ENCODE results near the gene EEFSEC. TPM values are rescaled to one million over a fixed set of nuclear protein-coding genes. Genes with fewer than 3 reads are reported as not detected.

The EEFSEC gene
- total RNA-seq, 1 donor from 2014 or later = 12.6 TPM

GRCh38 chr3:128353991-128354687 is 200.9 kb downstream of the EEFSEC start:
- TF ChIP-seq, protein P1, sequence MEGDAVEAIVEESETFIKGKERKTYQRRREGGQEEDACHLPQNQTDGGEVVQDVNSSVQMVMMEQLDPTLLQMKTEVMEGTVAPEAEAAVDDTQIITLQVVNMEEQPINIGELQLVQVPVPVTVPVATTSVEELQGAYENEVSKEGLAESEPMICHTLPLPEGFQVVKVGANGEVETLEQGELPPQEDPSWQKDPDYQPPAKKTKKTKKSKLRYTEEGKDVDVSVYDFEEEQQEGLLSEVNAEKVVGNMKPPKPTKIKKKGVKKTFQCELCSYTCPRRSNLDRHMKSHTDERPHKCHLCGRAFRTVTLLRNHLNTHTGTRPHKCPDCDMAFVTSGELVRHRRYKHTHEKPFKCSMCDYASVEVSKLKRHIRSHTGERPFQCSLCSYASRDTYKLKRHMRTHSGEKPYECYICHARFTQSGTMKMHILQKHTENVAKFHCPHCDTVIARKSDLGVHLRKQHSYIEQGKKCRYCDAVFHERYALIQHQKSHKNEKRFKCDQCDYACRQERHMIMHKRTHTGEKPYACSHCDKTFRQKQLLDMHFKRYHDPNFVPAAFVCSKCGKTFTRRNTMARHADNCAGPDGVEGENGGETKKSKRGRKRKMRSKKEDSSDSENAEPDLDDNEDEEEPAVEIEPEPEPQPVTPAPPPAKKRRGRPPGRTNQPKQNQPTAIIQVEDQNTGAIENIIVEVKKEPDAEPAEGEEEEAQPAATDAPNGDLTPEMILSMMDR (IDR thresholded peaks at IDR 0.05; ENCODE audit: insufficient read depth, low read length, poor library complexity, severe bottlenecking) = no peak
- Histone ChIP-seq H3K4me3 (ENCODE audit: low read depth, low read length) (no peak overlapping the region), H3K36me3 (ENCODE audit: control insufficient read depth, insufficient read depth, low read length) (no peaks in the 10 kb centered on the region), H3K27me3 (ENCODE audit: control insufficient read depth, insufficient read depth, low read length) (no peaks in the 10 kb centered on the region)
- peak; percentile 21 for DNase-seq (ENCODE audit: low read depth)

DNA sequence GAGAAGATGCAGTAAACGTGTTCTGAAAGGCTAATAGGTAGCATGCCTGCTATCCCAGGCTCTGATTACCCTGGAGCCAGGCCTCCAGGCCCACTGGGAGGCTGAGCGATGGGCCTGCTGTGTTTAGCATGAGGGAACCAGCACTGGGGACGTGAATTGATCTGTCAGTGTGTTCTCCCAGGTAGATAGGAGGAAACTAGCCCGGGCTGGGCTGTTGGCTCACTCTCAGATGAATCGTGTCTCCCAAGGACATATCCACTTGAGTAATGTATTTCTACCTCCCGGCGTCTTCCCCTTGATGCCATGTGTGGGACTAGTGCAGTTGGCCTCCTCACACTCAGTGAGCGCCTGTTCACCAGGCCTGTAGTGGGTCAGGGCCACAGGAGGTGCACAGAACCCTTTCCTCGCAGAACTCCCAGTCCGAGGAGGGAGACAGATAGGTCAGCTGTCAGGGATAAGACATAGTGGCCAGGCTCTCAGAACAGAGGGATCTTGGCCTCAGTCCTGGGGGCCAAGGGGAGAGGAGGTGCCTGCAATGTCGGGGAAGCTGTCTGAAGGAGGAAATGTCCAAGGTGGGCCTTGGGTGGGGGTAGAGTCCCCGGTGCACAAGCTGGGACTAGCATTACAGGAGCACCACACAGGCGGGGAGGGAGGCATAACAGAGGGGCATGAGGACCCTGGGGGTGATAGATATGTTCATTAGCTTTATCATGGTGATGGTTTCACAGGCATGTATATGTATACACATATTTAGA is 201.7 kb downstream of the EEFSEC start:
- H3K36me3 ChIP-seq (ENCODE audit: control insufficient read depth, insufficient read depth, low read length) = no peaks in the 10 kb centered on the region
- DNase-seq (ENCODE audit: low read depth) = no peak
- no peak overlapping the region for H3K4me3 ChIP-seq (ENCODE audit: low read depth, low read length)
- TF ChIP-seq, protein P1 (IDR thresholded peaks at IDR 0.05; ENCODE audit: insufficient read depth, low read length, poor library complexity, severe bottlenecking) = no peak
- no peaks in the 10 kb centered on the region for H3K27me3 ChIP-seq (ENCODE audit: control insufficient read depth, insufficient read depth, low read length)

- Histone ChIP-seq H3K27me3 (ENCODE audit: control insufficient read depth, insufficient read depth, low read length) (no peaks in the 10 kb centered on the region), H3K36me3 (ENCODE audit: control insufficient read depth, insufficient read depth, low read length) (no peaks in the 10 kb centered on the region), H3K4me3 (ENCODE audit: low read depth, low read length) (no peak overlapping the region)
- TF ChIP-seq, protein P1 (IDR thresholded peaks at IDR 0.05; ENCODE audit: insufficient read depth, low read length, poor library complexity, severe bottlenecking) = no peak
- DNase-seq (ENCODE audit: low read depth) = no peak
Observed at GRCh38 chr3:128355543-128355919, 202.2 kb downstream of the EEFSEC start.

- Histone ChIP-seq H3K36me3 (ENCODE audit: control insufficient read depth, insufficient read depth, low read length) (no peaks in the 10 kb centered on the region), H3K4me3 (ENCODE audit: low read depth, low read length) (no peak overlapping the region), H3K27me3 (ENCODE audit: control insufficient read depth, insufficient read depth, low read length) (no peaks in the 10 kb centered on the region)
- DNase-seq (ENCODE audit: low read depth) = no peak
- TF ChIP-seq, protein P1 (IDR thresholded peaks at IDR 0.05; ENCODE audit: insufficient read depth, low read length, poor library complexity, severe bottlenecking) = no peak
Observed at GRCh38 chr3:128356822-128357221, 203.5 kb downstream of the EEFSEC start.

DNA sequence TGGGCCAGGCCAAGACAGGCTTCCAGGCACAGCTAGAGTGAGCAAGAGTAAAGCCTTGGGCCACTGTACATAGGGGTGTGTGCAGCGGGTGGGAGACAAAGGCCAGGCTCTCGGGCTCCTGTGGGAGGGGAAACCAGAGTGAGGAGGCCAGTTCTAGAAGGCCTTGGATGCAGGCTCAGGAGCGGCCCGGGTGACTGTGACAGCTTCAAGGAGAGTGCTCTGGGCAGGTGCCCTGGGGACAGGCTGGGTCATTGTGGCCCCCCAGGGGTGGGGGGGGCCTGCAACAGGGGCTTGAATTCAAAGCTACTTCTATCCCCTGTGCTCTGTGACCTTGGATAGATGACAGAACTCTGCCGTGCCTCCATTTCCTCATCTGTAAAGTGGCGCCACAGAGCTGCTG is 204.3 kb downstream of the EEFSEC start:
- TF ChIP-seq, protein P1 (IDR thresholded peaks at IDR 0.05; ENCODE audit: insufficient read depth, low read length, poor library complexity, severe bottlenecking) = no peak
- Histone ChIP-seq H3K36me3 (ENCODE audit: control insufficient read depth, insufficient read depth, low read length) (no peaks in the 10 kb centered on the region), H3K27me3 (ENCODE audit: control insufficient read depth, insufficient read depth, low read length) (no peaks in the 10 kb centered on the region), H3K4me3 (ENCODE audit: low read depth, low read length) (no peak overlapping the region)
- DNase-seq (ENCODE audit: low read depth) = no peak
